Neural cell (in vitro differentiated cells): ENCODE results near the gene KLHL14. TPM values are rescaled to one million over a fixed set of nuclear protein-coding genes. Genes with fewer than 3 reads are reported as not detected.

Source experiments
- H2AFZ ChIP-seq: fragments of 200-600, 300-800 bp; sonication (generic), shearing (Covaris generic); 2 replicates; pipeline ENCODE4 v1.6.0; 2014; ENCODE audit warnings: low read depth, mild to moderate bottlenecking, antibody characterized with exemption, low read length, moderate library complexity
- H3F3A ChIP-seq: fragments of 200-600 bp; shearing (Covaris generic); 2 replicates; pipeline ENCODE4 v1.6.1; 2016; ENCODE audit warnings: mild to moderate bottlenecking, moderate library complexity, mixed read lengths, antibody characterized with exemption, low read length; ENCODE audit not compliant: insufficient read depth, poor library complexity, severe bottlenecking
- H3K27ac ChIP-seq: fragments of 200-600, 300-800 bp; sonication (generic), shearing (Covaris generic); 2 replicates; pipeline ENCODE4 v1.5.1; 2014; ENCODE audit warnings: mild to moderate bottlenecking, low read length, moderate library complexity
- H3K27me3 ChIP-seq: fragments of 300-800, 200-600 bp; sonication (generic), shearing (Covaris generic); 2 replicates; pipeline ENCODE4 v1.6.0; 2014; ENCODE audit warnings: mild to moderate bottlenecking, low read depth, low read length, moderate library complexity; ENCODE audit not compliant: insufficient read depth
- H3K36me3 ChIP-seq: fragments of 300-800, 200-600 bp; sonication (generic), shearing (Covaris generic); 2 replicates; pipeline ENCODE4 v1.5.1; 2014; ENCODE audit warnings: mild to moderate bottlenecking, antibody characterized with exemption, low read length, moderate library complexity; ENCODE audit not compliant: insufficient read depth
- H3K4me2 ChIP-seq: fragments of 300-800, 200-600 bp; sonication (generic), shearing (Covaris generic); 2 replicates; pipeline ENCODE4 v1.6.0; 2014; ENCODE audit warnings: mild to moderate bottlenecking, low read length
- H3K4me3 ChIP-seq: fragments of 300-800, 200-600 bp; sonication (generic), shearing (Covaris generic); 2 replicates; pipeline ENCODE4 v1.5.1; 2014; ENCODE audit warnings: mild to moderate bottlenecking, low read length, moderate library complexity
- H3K79me2 ChIP-seq: fragments of 200-600 bp; shearing (Covaris generic); replicated peaks from 2 replicates; pipeline ENCODE4 v1.6.0; 2014; ENCODE audit warnings: mild to moderate bottlenecking, low read length, moderate library complexity; ENCODE audit not compliant: insufficient read depth
- H3K9ac ChIP-seq: fragments of 300-800, 200-600 bp; sonication (generic), shearing (Covaris generic); 2 replicates; pipeline ENCODE4 v1.6.1; 2016; ENCODE audit warnings: mild to moderate bottlenecking, low read length, mixed read lengths
- H3K9me2 ChIP-seq: fragments of 200-600 bp; shearing (Covaris generic); 2 replicates; pipeline ENCODE4 v1.6.1; 2016; ENCODE audit warnings: mild to moderate bottlenecking, low read length, mixed read lengths; ENCODE audit not compliant: insufficient read depth
- H3K9me3 ChIP-seq: fragments of 200-600, 300-800 bp; sonication (generic), shearing (Covaris generic); 2 replicates; pipeline ENCODE4 v1.6.1; 2016; ENCODE audit warnings: mild to moderate bottlenecking, mixed run types, low read length, moderate library complexity, mixed read lengths
- H4K20me1 ChIP-seq: fragments of 200-600 bp; shearing (Covaris generic); 2 replicates; pipeline ENCODE4 v1.6.1; 2016; ENCODE audit warnings: mild to moderate bottlenecking, mixed run types; ENCODE audit not compliant: insufficient read depth
- CTCF ChIP-seq: fragments of 450-650 bp; IDR thresholded peaks from 2 replicates; pipeline ENCODE4 v1.5.1; 2014; ENCODE audit warnings: antibody characterized with exemption, mild to moderate bottlenecking, moderate library complexity; ENCODE audit not compliant: poor library complexity, severe bottlenecking
- EP300 ChIP-seq: fragments of 450-650 bp; conservative IDR thresholded peaks from 2 replicates; pipeline ENCODE4 v1.6.1; 2014; ENCODE audit warnings: antibody characterized with exemption, mild to moderate bottlenecking, moderate library complexity; ENCODE audit not compliant: poor library complexity, severe bottlenecking
- EZH2 ChIP-seq: fragments of 200-600, 300-800 bp; shearing (Covaris generic), sonication (generic); IDR thresholded peaks from 2 replicates; pipeline ENCODE4 v1.6.1; 2014; ENCODE audit warnings: antibody characterized with exemption, low read length, borderline replicate concordance, mild to moderate bottlenecking; ENCODE audit not compliant: insufficient read depth, poor library complexity, severe bottlenecking
- MXI1 ChIP-seq: fragments of 450-650 bp; conservative IDR thresholded peaks from 2 replicates; pipeline ENCODE4 v1.6.1; 2014; ENCODE audit warnings: antibody characterized with exemption, mild to moderate bottlenecking; ENCODE audit not compliant: poor library complexity, severe bottlenecking
- POLR2AphosphoS5 ChIP-seq: IDR thresholded peaks from 2 replicates; pipeline ENCODE4 v1.6.1; 2012
- RAD21 ChIP-seq: fragments of 450-650 bp; conservative IDR thresholded peaks from 2 replicates; pipeline ENCODE4 v1.6.1; 2014; ENCODE audit warnings: antibody characterized with exemption, mild to moderate bottlenecking, moderate library complexity
- REST ChIP-seq: IDR thresholded peaks from 2 replicates; pipeline ENCODE4 v1.6.1; 2012; ENCODE audit warnings: borderline replicate concordance
- SMC3 ChIP-seq: fragments of 450-650 bp; conservative IDR thresholded peaks from 2 replicates; pipeline ENCODE4 v1.6.1; 2014; ENCODE audit warnings: antibody characterized with exemption, mild to moderate bottlenecking, moderate library complexity; ENCODE audit not compliant: poor library complexity
- TAF1 ChIP-seq: IDR thresholded peaks from 2 replicates; pipeline ENCODE4 v1.6.1; 2012; ENCODE audit warnings: low read depth
- polyA plus RNA-seq: library from polyadenylated mRNA; depleted of rRNA; stranded (reverse); fragments of >200 nt; gene quantifications from 2 replicates; pipeline ENCODE4 v1.2.3, GENCODE V29; 2014

The KLHL14 gene
- polyA plus RNA-seq, 1 donor from 2014 or later, result 0.33 TPM

DNA sequence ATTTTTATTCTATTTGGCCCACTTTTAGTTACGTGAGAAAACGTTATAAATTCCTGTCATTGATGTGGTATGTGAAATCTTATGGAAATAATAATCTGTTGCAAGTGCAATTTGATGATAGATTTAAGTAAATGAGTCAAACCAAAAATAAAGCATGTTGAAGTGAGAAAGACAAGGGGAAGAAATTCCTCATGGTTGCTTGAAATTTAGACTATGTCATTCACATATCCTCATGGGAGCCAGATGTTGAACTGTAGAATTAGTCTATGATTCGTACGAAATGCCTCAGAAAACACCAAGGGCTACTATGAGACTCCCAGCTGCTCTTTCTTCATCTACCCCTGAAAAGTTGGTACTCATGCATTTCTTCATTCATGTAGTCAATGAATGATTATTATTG is 55.7 kb downstream of the KLHL14 start:
- TF ChIP-seq EZH2, result no peak
- TF ChIP-seq POLR2AphosphoS5, result no peak
- no peak for TF ChIP-seq EP300
- no peak for TF ChIP-seq SMC3
- no peak for TF ChIP-seq MXI1
- TF ChIP-seq CTCF, result no peak
- no peak for TF ChIP-seq RAD21
- TF ChIP-seq REST, result no peak
- TF ChIP-seq TAF1, result no peak
- H3K9me3 ChIP-seq, result no peaks in the 10 kb centered on the region
- H4K20me1 ChIP-seq, result no peaks in the 10 kb centered on the region
- H3K79me2 ChIP-seq, result no peaks in the 10 kb centered on the region
- H3K4me3 ChIP-seq, result no peak overlapping the region
- H3K4me2 ChIP-seq, result no peak overlapping the region
- no peaks in the 10 kb centered on the region for H3K27me3 ChIP-seq
- H3K9ac ChIP-seq, result no peak overlapping the region
- no peak overlapping the region for H2AFZ ChIP-seq
- no peak overlapping the region for H3K27ac ChIP-seq
- no peaks in the 10 kb centered on the region for H3F3A ChIP-seq
- no peaks in the 10 kb centered on the region for H3K9me2 ChIP-seq
- H3K36me3 ChIP-seq, result no peaks in the 10 kb centered on the region

- Histone ChIP-seq H2AFZ (no peak overlapping the region), H3K27me3 (no peaks in the 10 kb centered on the region), H4K20me1 (no peaks in the 10 kb centered on the region), H3K4me3 (no peak overlapping the region), H3K9ac (no peak overlapping the region), H3F3A (no peaks in the 10 kb centered on the region), H3K4me2 (no peak overlapping the region), H3K9me2 (no peaks in the 10 kb centered on the region), H3K9me3 (no peaks in the 10 kb centered on the region), H3K36me3 (no peaks in the 10 kb centered on the region), H3K27ac (no peak overlapping the region), H3K79me2 (no peaks in the 10 kb centered on the region)
- TF ChIP-seq CTCF, result peak; percentile 81
- TF ChIP-seq MXI1, result no peak
- TF ChIP-seq SMC3, result peak; percentile 83
- TF ChIP-seq RAD21, result peak; percentile 85
Observed at GRCh38 chr18:32714571-32715148, 58.2 kb downstream of the KLHL14 start.
